DND-41 (cell line): ENCODE measurements around the gene CLCNKB.

Experiments used
- ATAC-seq: fragments of 200-7000 bp; cut with Tn5 transposase; 3 replicates; pipeline ENCODE4 v1.9.1; 2021; ENCODE audit warnings: low read depth; ENCODE audit not compliant: insufficient read depth
- DNase-seq: peaks from one replicate; pipeline ENCODE4 v3.0.0-alpha.2; 2020
- H2AFZ ChIP-seq: 2 replicates; pipeline ENCODE4 v1.6.0; 2012; ENCODE audit warnings: low read depth, low read length
- H3K27ac ChIP-seq: 2 replicates; pipeline ENCODE4 v1.5.1; 2012; ENCODE audit warnings: low read length, inconsistent platforms
- H3K27me3 ChIP-seq: fragments of 200-600 bp; sonication (generic); 2 replicates; pipeline ENCODE4 v1.6.0; 2012; ENCODE audit warnings: low read length, mild to moderate bottlenecking, inconsistent platforms; ENCODE audit not compliant: insufficient read depth, poor library complexity
- H3K36me3 ChIP-seq: 2 replicates; pipeline ENCODE4 v1.5.1; 2012; ENCODE audit warnings: low read length, inconsistent platforms; ENCODE audit not compliant: insufficient read depth
- H3K4me1 ChIP-seq: 2 replicates; pipeline ENCODE4 v1.5.1; 2012; ENCODE audit warnings: mild to moderate bottlenecking, low read length; ENCODE audit not compliant: insufficient read depth
- H3K4me2 ChIP-seq: 2 replicates; pipeline ENCODE4 v1.6.0; 2012; ENCODE audit warnings: mild to moderate bottlenecking, moderate library complexity, low read length, inconsistent platforms; ENCODE audit not compliant: insufficient read depth
- H3K4me3 ChIP-seq, 2 experiments: fragments of 200-600 bp in 1 of 2; shearing (Covaris generic) in 1 of 2; 2 replicates each; pipeline ENCODE4 v1.5.1; 2012 to 2016; ENCODE audit warnings: inconsistent platforms in 2 of 2, low read length in 2 of 2, mild to moderate bottlenecking in 2 of 2, low read depth in 1 of 2, moderate library complexity in 1 of 2
- H3K79me2 ChIP-seq: 2 replicates; pipeline ENCODE4 v1.6.0; 2012; ENCODE audit warnings: low read length, inconsistent platforms; ENCODE audit not compliant: insufficient read depth
- H3K9ac ChIP-seq: 2 replicates; pipeline ENCODE4 v1.6.0; 2012; ENCODE audit warnings: low read depth, mild to moderate bottlenecking, inconsistent platforms, low read length, moderate library complexity
- H3K9me3 ChIP-seq: 2 replicates; pipeline ENCODE4 v1.5.1; 2012; ENCODE audit warnings: low read length, moderate library complexity, mild to moderate bottlenecking, inconsistent platforms; ENCODE audit not compliant: insufficient read depth, severe bottlenecking
- H4K20me1 ChIP-seq: 2 replicates; pipeline ENCODE4 v1.6.0; 2012; ENCODE audit warnings: low read length; ENCODE audit not compliant: insufficient read depth
- CTCF ChIP-seq: IDR thresholded peaks from 2 replicates; pipeline ENCODE4 v1.5.1; 2012; ENCODE audit warnings: borderline replicate concordance, low read length, moderate library complexity, mild to moderate bottlenecking; ENCODE audit not compliant: poor library complexity, severe bottlenecking; ENCODE audit errors: extremely low read depth
- EZH2 ChIP-seq: IDR thresholded peaks from 3 replicates; pipeline ENCODE4 v1.6.1; 2012; ENCODE audit warnings: borderline replicate concordance, low read depth, mild to moderate bottlenecking, moderate library complexity, low read length, inconsistent platforms; ENCODE audit not compliant: severe bottlenecking

Gene CLCNKB

GRCh38 chr1:16043950-16044349 is 368 bp downstream of the CLCNKB start:
- H3K36me3 ChIP-seq: no peaks in the 10 kb centered on the region
- H2AFZ ChIP-seq: no peak overlapping the region
- ATAC-seq: no peak

GRCh38 chr1:16046842-16047241 is 3.3 kb downstream of the CLCNKB start:
- DNase-seq (no peak), ATAC-seq (no peak)
- peaks cover 5% of the 10 kb centered on the region for H3K27me3 ChIP-seq
- H3K27ac ChIP-seq: no peak overlapping the region
- H3K36me3 ChIP-seq: no peaks in the 10 kb centered on the region
- no peaks in the 10 kb centered on the region for H3K9me3 ChIP-seq
- H4K20me1 ChIP-seq: 0 out of 2 replicates have a peak, but pooled peaks cover 5% of the 10 kb centered on the region
- H2AFZ ChIP-seq: no peak overlapping the region
- TF ChIP-seq CTCF: no peak
- TF ChIP-seq EZH2: no peak
- H3K4me1 ChIP-seq: no peaks in the 10 kb centered on the region
- H3K9ac ChIP-seq: no peak overlapping the region
- no peak overlapping the region for H3K4me2 ChIP-seq
- H3K4me3 ChIP-seq: no peak overlapping the region
- no peaks in the 10 kb centered on the region for H3K79me2 ChIP-seq

More at GRCh38 chr1:16043950-16044349, 368 bp downstream of the CLCNKB start:
- Histone ChIP-seq H3K4me1 (no peaks in the 10 kb centered on the region), H3K27me3 (peaks cover 8% of the 10 kb centered on the region), H3K9ac (no peak overlapping the region), H3K9me3 (no peaks in the 10 kb centered on the region), H3K4me3 (no peak overlapping the region), H4K20me1 (0 out of 2 replicates have a peak, but pooled peaks cover 6% of the 10 kb centered on the region), H3K79me2 (no peaks in the 10 kb centered on the region), H3K4me2 (no peak overlapping the region), H3K27ac (no peak overlapping the region)
- TF ChIP-seq EZH2 (no peak), CTCF (no peak)
- DNase-seq: no peak

GRCh38 chr1:16047791-16048475 is 4.4 kb downstream of the CLCNKB start:
- no peak for TF ChIP-seq CTCF
- no peak for TF ChIP-seq EZH2
- peaks cover 5% of the 10 kb centered on the region for H3K27me3 ChIP-seq
- H3K27ac ChIP-seq: no peak overlapping the region
- H3K9ac ChIP-seq: no peak overlapping the region
- ATAC-seq (no peak), DNase-seq (no peak)
- no peak overlapping the region for H3K4me3 ChIP-seq
- no peak overlapping the region for H3K4me2 ChIP-seq
- H3K36me3 ChIP-seq: no peaks in the 10 kb centered on the region
- H4K20me1 ChIP-seq: 0 out of 2 replicates have a peak, but pooled peaks cover 3% of the 10 kb centered on the region
- no peaks in the 10 kb centered on the region for H3K9me3 ChIP-seq
- no peak overlapping the region for H2AFZ ChIP-seq
- H3K79me2 ChIP-seq: no peaks in the 10 kb centered on the region
- H3K4me1 ChIP-seq: no peaks in the 10 kb centered on the region
